ENCODE data around the gene PABPC3.

PABPC3 gene

GRCh38 chr13:25095851-25096453 lies at the start of gene PABPC3:
TSS of gene PABPC3 (plus strand) at chr13:25096136. CDS start at chr13:25096199, 63 bp downstream.
- DNase-seq: no peak

DNA sequence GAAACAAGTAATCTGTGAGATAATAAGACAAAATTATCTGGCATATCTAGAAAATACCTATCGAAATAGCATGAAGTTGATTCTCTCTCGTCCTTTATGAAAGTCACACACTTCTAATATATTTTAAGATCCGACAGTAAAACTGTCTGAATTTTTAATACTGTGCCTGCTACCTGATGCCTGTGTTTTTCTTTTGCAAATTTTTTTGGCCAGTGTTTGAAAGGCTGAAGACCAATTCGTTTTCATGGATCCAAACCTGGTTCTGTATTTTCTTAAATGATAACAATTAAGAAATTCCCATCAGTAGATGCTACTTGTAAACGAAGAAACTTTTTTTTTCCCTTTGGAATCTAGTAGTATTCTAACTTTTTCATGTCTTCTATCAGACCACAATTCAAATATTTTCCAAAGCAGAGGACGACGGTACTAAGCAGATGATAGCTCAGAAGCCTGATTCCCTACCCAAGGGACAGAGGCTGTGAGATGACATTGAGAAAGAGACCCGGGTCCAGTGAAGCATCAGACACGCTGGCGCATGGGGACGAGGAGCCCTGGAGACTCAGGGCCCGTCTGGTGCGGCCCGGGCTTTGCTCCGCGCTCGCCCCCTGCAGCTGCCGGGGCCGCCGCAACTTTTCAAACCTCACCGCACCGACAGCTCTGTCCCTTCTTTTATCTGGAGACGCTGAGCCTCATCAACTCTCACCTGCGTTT lies 49.5 kb upstream of the PABPC3 start:
- DNase-seq: no peak

DNA sequence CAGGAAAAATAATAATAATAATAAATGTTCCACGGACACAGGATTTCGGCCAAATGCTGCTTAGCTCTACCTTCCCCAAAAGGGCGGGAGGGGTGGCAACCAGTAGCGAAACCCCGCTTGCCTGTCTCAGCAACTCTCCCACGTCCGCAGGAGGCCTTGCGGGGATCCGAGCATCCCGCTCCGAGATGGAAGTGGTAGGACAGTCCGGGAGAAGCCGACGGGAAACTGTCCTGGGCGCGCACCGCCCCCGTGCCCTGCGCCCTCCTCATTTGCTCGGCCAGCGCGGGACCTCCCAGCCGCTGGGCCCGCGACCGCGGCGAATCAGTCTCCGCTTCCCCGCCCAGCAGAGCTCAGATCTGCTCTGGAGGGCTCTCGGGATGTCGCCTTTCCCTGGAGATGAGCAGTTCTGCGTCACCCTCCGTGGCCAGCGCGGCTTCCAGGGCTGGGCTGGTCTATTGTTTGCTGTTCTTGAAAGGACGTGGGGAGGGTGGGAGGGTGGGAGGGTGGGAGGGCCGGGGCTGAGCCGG lies 48.9 kb upstream of the PABPC3 start:
- DNase-seq: no peak

GRCh38 chr13:25051065-25051464 lies 44.9 kb upstream of the PABPC3 start:
- DNase-seq: no peak

DNA sequence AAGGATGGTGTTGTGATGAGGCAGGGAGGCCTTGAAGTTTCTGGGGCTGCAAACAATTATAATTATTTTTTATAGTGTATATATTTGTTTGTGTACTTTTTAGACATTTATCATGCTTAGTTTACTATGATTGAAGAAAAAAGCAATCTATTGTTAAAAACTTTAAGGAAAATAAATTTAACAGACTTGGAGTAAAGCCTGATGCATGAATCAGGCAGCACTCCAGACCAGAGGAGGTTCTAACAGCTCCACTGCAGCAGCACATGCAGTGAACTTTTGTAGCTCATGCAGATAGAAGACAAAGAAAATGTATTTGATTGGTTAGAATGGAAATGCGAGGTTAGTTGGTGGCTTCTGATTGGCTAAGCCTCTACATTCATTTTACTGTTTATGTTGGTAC lies 36.8 kb upstream of the PABPC3 start:
- no peak for DNase-seq

GRCh38 chr13:25059958-25060357 lies 36.0 kb upstream of the PABPC3 start:
- DNase-seq: no peak

DNA sequence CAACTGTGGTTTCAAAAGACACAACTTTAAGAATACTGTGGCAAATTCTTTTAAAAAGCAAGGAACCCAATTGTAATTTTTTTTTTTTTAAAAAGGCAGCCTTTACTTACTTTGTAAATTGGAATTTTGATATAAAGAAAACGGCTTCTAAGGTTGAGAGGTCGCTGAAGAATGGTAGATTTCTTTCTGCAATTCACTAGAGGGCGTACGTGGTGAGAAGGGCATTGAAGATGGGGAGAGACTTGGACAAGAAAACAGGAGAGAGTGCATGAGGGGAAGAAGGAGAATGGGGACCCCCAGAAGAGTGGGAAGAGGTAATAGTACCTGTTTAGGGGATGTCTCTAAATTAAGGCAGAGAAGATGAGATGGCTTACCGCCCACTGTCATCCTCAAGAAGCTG lies 33.5 kb upstream of the PABPC3 start:
- DNase-seq: no peak

DNA sequence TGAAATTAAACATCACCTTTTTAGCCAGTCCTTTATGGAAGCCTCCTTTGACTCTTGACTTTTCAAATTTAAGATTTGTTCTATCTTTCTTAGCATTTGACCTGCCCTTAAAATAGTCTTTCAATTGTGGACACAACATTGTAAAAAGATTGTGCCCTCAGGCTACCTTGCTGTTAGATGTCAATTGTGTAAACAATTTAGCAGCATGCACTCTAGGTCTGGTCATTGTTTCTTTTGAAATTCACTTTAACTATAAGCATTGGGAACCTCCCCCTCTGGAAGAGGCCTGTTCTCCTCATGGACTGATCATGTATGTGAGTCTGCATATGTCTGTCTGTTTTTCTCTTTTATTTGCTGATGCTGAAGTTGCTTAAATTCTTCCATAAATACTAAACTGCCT lies 31.5 kb upstream of the PABPC3 start:
- no peak for DNase-seq

DNA sequence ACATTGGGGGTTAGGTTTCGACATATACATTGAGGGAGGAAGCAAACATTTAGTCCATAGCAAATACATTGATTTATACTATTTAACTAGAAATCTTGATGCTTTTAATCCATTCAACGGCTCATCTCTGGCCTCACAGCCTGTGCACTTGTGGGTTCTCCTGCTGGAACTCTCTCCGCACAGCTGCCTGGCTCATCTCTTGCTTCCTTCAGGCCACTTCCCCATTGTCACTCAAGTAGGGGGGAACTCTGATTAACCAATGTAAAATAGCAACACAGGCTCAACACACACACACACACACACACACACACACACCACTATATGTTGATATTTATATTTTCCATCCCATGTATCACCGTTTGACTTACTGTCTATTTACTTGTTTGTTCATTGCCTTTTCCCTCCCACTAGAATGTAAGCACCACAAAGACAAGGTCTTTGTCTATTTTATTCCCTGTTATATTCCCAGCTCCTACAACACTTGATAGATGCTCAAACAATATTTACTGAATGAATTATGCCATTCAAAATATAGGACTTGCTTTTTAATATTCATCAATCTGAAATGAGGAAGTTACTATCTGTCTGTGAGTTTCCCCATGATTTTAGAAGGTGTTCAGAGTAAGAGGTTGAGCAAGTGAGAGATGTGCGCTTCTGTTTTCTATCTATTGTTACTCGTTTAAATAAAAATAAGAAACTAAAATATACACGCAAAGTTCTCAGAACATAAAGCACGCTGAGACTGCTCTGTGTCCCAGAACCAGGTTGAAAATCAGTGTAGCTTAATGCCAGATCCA lies 29.8 kb upstream of the PABPC3 start:
- DNase-seq: peak; percentile 83

- DNase-seq: no peak
These were observed 28.9 kb upstream of the PABPC3 start for GRCh38 chr13:25067064-25067463.

- DNase-seq: no peak
These were observed 27.1 kb upstream of the PABPC3 start for GRCh38 chr13:25068810-25069209.

DNA sequence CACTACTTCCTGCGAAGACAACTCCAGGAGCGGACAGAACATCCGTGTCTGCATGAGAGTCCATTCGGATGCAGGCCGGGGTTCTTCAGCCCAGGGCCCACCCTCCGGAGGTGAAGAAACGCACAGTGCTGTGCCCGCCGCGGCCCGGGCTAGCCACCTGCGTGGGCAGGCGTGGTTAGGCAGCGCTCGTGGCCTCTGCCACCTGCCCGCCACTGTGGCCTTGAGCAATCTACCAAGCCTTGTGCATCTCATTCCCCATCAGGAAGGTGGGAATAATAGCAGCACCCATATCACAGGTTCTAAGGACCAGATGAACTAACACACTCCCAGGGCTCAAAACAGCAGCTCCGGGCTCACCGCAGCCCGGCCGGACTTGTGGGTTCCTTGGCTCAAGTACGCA lies 26.7 kb upstream of the PABPC3 start:
- DNase-seq: no peak

- no peak for DNase-seq
These were observed 26.0 kb upstream of the PABPC3 start for GRCh38 chr13:25069911-25070310.

GRCh38 chr13:25080773-25081172 lies 15.2 kb upstream of the PABPC3 start:
- DNase-seq: no peak

GRCh38 chr13:25084096-25084495 lies 11.8 kb upstream of the PABPC3 start:
- DNase-seq: no peak

DNA sequence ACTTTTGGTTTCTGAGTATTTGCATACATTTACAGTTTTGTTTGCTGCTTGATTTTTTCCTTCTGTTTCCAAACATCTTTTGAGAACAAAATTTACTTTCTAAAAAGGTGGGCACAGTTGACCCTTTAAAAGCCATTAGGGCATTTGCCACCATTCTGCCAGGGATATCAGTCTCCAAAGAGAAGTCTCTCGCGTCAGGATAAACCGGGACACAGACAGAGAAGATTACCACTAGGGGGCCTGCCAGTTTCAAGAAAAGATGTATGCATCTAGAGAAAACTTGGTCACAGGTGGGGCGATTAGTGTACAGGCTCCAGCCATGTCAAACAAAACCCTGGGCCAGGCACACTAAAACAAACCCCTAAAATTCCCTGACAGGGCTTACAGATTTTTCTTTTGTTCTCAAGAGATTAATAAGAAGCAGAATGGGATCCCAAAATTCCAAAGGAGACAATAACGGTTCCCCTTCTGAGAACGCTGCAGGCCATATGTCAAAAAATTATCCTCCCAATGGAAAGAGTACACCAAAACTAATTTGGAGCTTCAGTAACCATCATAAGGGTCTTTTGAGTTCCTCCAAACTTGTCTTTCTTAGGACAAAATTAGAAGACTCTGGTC lies 10.7 kb upstream of the PABPC3 start:
- no peak for DNase-seq

DNA sequence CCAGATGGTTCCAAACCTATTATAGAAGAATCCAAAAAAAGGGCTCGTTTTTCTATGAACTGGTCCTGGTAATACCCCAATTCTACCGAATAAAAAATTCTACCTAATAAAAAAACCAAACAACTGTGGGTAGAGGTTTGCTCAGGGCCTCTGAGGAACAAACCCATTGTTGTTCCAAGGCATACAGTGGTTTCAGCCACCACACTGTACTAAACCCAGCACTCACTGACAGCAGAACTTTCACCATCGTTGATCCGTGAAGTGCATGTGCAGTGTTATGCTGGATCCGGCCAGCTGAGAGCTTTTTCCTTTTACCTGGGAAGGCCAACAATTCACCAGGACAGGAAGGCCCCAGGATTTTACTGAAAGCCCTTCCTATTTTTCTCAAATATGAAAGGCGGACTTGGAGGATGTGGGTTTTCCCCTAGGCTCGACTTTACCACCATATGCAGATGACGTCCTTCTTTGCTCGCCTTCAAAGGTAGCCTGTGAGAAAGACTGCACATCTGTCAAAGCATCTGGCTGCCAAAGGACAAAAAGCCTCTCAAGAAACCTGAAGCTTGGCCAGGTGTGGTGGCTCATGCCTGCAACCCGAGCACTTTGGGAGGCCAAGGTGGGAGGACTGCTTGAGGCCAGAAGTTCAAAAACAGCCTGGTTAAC lies 7.2 kb upstream of the PABPC3 start:
- no peak for DNase-seq

DNA sequence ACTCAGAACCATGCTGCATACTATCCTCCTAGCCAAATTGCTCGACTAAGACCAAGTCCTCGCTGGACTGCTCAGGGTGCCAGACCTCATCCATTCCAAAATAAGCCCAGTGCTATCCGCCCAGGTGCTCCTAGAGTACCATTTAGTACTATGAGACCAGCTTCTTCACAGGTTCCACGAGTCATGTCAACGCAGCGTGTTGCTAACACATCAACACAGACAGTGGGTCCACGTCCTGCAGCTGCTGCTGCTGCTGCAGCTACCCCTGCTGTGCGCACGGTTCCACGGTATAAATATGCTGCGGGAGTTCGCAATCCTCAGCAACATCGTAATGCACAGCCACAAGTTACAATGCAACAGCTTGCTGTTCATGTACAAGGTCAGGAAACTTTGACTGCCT lies 1.5 kb downstream of the PABPC3 start:
- no peak for DNase-seq

- DNase-seq: no peak
These were observed 7.8 kb downstream of the PABPC3 start for GRCh38 chr13:25103711-25104110.

GRCh38 chr13:25109341-25109740 lies 13.4 kb downstream of the PABPC3 start:
- DNase-seq: no peak

DNA sequence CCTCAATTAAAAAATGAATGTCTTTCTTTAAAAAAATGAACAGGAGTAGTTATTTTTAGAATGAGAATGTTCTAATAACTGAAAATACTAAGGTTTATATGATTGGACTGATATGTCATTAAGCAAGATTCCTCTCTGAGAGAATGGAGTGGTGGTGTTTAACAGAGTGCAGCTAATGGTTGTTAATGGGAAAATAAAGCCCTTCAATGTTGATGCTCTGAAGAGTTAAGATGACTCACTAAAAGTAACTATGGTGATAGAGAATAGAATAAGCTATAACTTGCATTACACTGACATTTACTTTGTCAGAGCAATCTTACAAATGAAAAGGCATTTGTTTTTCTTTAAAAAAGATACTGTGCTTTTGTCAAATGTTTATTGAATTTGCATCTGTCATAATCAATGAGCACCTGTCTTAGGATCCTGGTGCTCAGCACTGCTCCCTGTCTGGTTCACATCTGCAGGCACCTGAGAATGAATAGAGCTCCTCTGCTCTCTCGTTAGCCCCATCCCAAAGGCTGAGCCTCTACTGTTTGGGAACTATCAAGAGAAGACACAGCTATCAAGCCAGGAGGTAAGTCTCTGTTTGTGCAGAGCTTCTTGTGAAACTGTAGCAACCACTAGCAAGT lies 15.1 kb downstream of the PABPC3 start:
- no peak for DNase-seq

- DNase-seq: no peak
These were observed 15.6 kb downstream of the PABPC3 start for GRCh38 chr13:25111585-25111956.

Measured in MV-4-11 (cell line).